HG02798 (cell line): Measurements from ENCODE around the gene HIVEP3.

Experiments
- ATAC-seq: cut with Tn5 transposase; IDR thresholded peaks from one replicate; pipeline ENCODE4 v1.9.1; 2021; ENCODE audit warnings: mild to moderate bottlenecking; ENCODE audit not compliant: unreplicated experiment, poor library complexity

HIVEP3 gene

GRCh38 chr1:41533016-41533730 is 385.5 kb downstream of the HIVEP3 start:
- no peak for ATAC-seq

- no peak for ATAC-seq
Measured at GRCh38 chr1:41532206-41532975, 386.3 kb downstream of the HIVEP3 start.

GRCh38 chr1:41530411-41530810 is 388.3 kb downstream of the HIVEP3 start:
- ATAC-seq, result no peak

- ATAC-seq, result no peak
Measured at GRCh38 chr1:41529621-41530395, 388.9 kb downstream of the HIVEP3 start.

- no peak for ATAC-seq
Measured at GRCh38 chr1:41528726-41529605, 389.8 kb downstream of the HIVEP3 start.

- ATAC-seq, result no peak
Measured at GRCh38 chr1:41528106-41528505, 390.6 kb downstream of the HIVEP3 start.

GRCh38 chr1:41526956-41527561 is 391.7 kb downstream of the HIVEP3 start:
- ATAC-seq, result no peak

- ATAC-seq, result no peak
Measured at GRCh38 chr1:41525891-41526587, 392.7 kb downstream of the HIVEP3 start.

GRCh38 chr1:41524676-41525675 is 393.7 kb downstream of the HIVEP3 start:
- no peak for ATAC-seq

GRCh38 chr1:41523949-41524675 is 394.6 kb downstream of the HIVEP3 start:
- ATAC-seq, result no peak

- ATAC-seq, result no peak
Measured at GRCh38 chr1:41523071-41523470, 395.7 kb downstream of the HIVEP3 start.

GRCh38 chr1:41521766-41522165 is 397.0 kb downstream of the HIVEP3 start:
- no peak for ATAC-seq

GRCh38 chr1:41520951-41521752 is 397.6 kb downstream of the HIVEP3 start:
- ATAC-seq, result no peak

- ATAC-seq, result no peak
Measured at GRCh38 chr1:41519667-41520066, 399.1 kb downstream of the HIVEP3 start.

- no peak for ATAC-seq
Measured at GRCh38 chr1:41518471-41518870, 400.3 kb downstream of the HIVEP3 start.

- ATAC-seq, result no peak
Measured at GRCh38 chr1:41517062-41517438, 401.7 kb downstream of the HIVEP3 start.
